SK-N-SH treated with all-trans-retinoic acid at 6 μM for 48 hours (cell line): ENCODE measurements around the gene KLHDC3.
A peak's percentile ranks its signal among the peaks of the same experiment; 100 is the strongest.

Experiments
- ATAC-seq: fragments of 200-7000 bp; cut with Tn5 transposase; 3 replicates; pipeline ENCODE4 v1.9.1; 2020; ENCODE audit warnings: mild to moderate bottlenecking, moderate library complexity
- ARNTL ChIP-seq: fragments of 450-650 bp; formaldehyde crosslinking; IDR thresholded peaks from 2 replicates; pipeline ENCODE4 v1.5.0; 2020; ENCODE audit warnings: low read depth, mild to moderate bottlenecking, moderate library complexity, borderline replicate concordance
- BACH2 ChIP-seq: fragments of 250-450 bp; sonication (Bioruptor Pico); IDR thresholded peaks from 2 replicates; pipeline ENCODE4 v1.9.0; 2021; ENCODE audit warnings: mild to moderate bottlenecking, borderline replicate concordance
- ESRRG ChIP-seq: fragments of 250-450 bp; sonication (Bioruptor Pico); IDR thresholded peaks from 2 replicates; pipeline ENCODE4 v1.6.1; 2021; ENCODE audit warnings: mild to moderate bottlenecking
- PPARA ChIP-seq: fragments of 250-450 bp; sonication (Bioruptor Pico); IDR thresholded peaks from 2 replicates; pipeline ENCODE4 v1.5.0; 2020; ENCODE audit warnings: mild to moderate bottlenecking, borderline replicate concordance
- RARB ChIP-seq: fragments of 250-450 bp; sonication (Bioruptor Pico); IDR thresholded peaks from 2 replicates; pipeline ENCODE4 v1.8.0; 2021; ENCODE audit warnings: mild to moderate bottlenecking, moderate library complexity
- SNAI2 ChIP-seq: fragments of 250-450 bp; sonication (Bioruptor Pico); IDR thresholded peaks from 2 replicates; pipeline ENCODE4 v1.5.0; 2020; ENCODE audit warnings: mild to moderate bottlenecking, moderate library complexity
- TCF4 ChIP-seq: fragments of 250-450 bp; sonication (Bioruptor Pico); IDR thresholded peaks from 2 replicates; pipeline ENCODE4 v1.8.0; 2021; ENCODE audit warnings: mild to moderate bottlenecking, moderate library complexity, borderline replicate concordance
- ZC3H10 ChIP-seq: fragments of 250-450 bp; sonication (Bioruptor Pico); IDR thresholded peaks from 2 replicates; pipeline ENCODE4 v1.5.1; 2021; ENCODE audit warnings: mild to moderate bottlenecking, moderate library complexity
- ZFP3 ChIP-seq: fragments of 250-450 bp; sonication (Bioruptor Pico); IDR thresholded peaks from 2 replicates; pipeline ENCODE4 v1.5.0; 2020; ENCODE audit warnings: mild to moderate bottlenecking, moderate library complexity
- ZFP30 ChIP-seq: fragments of 450-650 bp; formaldehyde crosslinking; IDR thresholded peaks from 2 replicates; pipeline ENCODE4 v1.5.0; 2022; ENCODE audit warnings: mild to moderate bottlenecking, moderate library complexity
- TF ChIP-seq, protein P1 (sequence below): fragments of 250-450 bp; sonication (Bioruptor Pico); IDR thresholded peaks from 2 replicates; pipeline ENCODE4 v1.5.0; 2020; ENCODE audit warnings: mild to moderate bottlenecking, moderate library complexity
- TF ChIP-seq, protein P2 (sequence below): fragments of 250-450 bp; sonication (Bioruptor Pico); IDR thresholded peaks from 2 replicates; pipeline ENCODE4 v1.5.1; 2021; ENCODE audit warnings: mild to moderate bottlenecking, moderate library complexity
- TF ChIP-seq, protein P3 (sequence below): fragments of 250-450 bp; sonication (Bioruptor Pico); IDR thresholded peaks from 2 replicates; pipeline ENCODE4 v1.8.0; 2020; ENCODE audit warnings: mild to moderate bottlenecking, moderate library complexity, borderline replicate concordance
- TF ChIP-seq, protein P4 (sequence below): fragments of 250-450 bp; sonication (Bioruptor Pico); IDR thresholded peaks from 2 replicates; pipeline ENCODE4 v1.8.0; 2021; ENCODE audit warnings: low read depth, mild to moderate bottlenecking, moderate library complexity, borderline replicate concordance

Gene KLHDC3

DNA sequence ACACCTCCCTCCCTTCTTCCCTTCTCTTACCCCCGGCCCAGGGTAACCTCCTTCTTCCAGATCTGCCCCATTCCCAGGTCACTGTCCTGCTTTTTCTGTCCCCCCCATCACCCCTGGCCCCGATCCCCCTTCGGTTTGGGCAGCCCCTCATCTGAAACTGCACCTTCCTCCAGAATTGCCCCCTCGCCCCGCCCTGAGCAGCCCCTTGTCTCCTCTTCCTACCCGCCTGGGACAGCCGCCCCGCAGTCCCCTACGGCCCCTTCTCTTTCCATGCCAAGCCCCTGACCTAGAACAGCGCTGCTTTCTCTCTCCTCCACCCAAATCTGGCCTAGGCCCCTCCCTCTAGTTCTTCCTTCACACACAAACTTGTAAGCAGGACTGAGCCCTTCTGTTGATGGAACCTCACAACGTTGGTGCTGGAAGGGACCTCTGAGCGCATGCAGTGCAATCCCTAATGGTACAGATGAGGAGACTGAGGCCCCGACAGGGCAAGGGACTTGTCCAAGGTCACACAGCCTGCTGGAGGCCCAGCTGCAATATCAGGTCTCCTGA, 29.0 kb upstream of the KLHDC3 start:
- TF ChIP-seq ARNTL = no peak
- TF ChIP-seq ZC3H10 (CRISPR knock-in tag) = no peak
- TF ChIP-seq, protein P1, sequence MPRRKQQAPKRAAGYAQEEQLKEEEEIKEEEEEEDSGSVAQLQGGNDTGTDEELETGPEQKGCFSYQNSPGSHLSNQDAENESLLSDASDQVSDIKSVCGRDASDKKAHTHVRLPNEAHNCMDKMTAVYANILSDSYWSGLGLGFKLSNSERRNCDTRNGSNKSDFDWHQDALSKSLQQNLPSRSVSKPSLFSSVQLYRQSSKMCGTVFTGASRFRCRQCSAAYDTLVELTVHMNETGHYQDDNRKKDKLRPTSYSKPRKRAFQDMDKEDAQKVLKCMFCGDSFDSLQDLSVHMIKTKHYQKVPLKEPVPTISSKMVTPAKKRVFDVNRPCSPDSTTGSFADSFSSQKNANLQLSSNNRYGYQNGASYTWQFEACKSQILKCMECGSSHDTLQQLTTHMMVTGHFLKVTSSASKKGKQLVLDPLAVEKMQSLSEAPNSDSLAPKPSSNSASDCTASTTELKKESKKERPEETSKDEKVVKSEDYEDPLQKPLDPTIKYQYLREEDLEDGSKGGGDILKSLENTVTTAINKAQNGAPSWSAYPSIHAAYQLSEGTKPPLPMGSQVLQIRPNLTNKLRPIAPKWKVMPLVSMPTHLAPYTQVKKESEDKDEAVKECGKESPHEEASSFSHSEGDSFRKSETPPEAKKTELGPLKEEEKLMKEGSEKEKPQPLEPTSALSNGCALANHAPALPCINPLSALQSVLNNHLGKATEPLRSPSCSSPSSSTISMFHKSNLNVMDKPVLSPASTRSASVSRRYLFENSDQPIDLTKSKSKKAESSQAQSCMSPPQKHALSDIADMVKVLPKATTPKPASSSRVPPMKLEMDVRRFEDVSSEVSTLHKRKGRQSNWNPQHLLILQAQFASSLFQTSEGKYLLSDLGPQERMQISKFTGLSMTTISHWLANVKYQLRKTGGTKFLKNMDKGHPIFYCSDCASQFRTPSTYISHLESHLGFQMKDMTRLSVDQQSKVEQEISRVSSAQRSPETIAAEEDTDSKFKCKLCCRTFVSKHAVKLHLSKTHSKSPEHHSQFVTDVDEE (CRISPR knock-in tag) = no peak
- no peak for TF ChIP-seq ZFP30
- peak; percentile 8 for ATAC-seq

DNA sequence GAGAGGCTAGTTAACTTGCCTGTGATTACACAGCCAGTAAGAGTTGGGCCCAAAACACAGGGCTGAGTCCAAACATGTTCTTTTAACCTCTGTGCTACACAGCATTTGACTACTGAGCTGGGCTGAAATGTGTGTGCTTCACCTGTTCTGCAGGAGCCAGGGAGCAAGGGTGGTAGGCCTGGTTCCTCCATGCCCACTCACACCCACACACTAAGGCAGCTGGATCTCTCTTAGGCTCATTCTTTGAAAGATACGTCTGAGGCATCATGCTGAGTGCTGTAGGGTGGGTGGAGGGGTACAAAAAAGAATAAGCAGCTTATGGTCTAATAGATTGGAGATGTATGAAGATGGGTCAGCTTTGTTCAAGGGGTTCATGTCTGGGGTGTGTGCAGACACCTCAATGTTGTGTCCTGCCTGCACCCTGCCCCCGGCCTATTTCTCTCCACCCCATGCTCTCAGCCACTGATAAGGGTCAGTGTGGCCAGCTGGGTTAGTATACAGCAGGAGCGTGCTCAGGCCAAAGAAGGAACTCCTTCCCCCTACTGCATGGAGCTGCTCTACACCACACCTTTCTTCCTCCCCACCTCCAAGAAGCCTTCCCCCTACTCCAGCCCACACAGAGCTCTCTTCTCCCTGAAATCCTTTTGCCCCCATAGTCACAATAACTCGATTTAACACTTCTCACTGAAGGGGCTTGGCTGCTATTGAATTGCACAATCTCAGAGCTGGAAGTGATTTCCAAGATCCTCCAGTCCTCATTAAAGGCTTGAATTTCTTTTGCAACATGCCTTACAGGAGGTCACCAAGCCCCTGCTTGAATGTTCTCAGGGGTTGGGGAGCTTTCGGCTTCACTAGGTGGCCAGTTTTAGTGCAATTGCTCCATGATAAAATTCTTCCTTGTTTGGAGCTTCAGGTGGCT, 26.3 kb upstream of the KLHDC3 start:
- ATAC-seq = no peak

DNA sequence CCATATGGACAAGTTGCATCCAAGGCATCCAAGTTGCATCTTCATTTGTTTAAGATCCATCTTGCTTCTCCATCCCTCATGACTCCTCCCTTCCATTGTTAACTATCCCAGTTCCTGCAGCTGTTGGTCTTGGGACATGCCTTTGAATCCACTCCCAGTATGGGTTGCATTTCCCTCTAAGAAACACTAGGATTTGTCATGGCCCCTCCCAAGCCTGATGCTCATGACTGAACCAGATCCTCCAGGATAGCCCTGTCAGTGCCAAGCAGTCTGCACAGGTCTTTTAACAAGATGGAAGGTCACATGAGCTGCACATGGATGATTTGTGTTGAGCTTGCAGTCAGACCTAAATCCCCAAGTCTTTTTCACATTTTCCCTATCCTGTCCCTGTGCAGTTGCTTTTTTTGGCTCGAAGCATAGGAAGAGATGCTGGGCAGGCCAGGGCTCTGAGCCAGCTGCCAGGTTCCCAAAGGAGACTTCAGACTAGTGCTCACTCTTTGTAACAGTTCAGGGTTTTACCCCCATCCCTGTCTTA, 25.5 kb upstream of the KLHDC3 start:
- TF ChIP-seq, protein P1 (CRISPR knock-in tag) = no peak
- TF ChIP-seq, all 23 proteins: peak for 0
- no peak for ATAC-seq

More for the DNA sequence above, 26.3 kb upstream of the KLHDC3 start:
- TF ChIP-seq TCF4 (CRISPR knock-in tag) (no peak), RARB (no peak), ESRRG (CRISPR knock-in tag) (no peak), ZC3H10 (CRISPR knock-in tag) (no peak)
- TF ChIP-seq, protein P2, sequence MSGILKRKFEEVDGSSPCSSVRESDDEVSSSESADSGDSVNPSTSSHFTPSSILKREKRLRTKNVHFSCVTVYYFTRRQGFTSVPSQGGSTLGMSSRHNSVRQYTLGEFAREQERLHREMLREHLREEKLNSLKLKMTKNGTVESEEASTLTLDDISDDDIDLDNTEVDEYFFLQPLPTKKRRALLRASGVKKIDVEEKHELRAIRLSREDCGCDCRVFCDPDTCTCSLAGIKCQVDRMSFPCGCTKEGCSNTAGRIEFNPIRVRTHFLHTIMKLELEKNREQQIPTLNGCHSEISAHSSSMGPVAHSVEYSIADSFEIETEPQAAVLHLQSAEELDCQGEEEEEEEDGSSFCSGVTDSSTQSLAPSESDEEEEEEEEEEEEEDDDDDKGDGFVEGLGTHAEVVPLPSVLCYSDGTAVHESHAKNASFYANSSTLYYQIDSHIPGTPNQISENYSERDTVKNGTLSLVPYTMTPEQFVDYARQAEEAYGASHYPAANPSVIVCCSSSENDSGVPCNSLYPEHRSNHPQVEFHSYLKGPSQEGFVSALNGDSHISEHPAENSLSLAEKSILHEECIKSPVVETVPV = no peak
- TF ChIP-seq, protein P3, sequence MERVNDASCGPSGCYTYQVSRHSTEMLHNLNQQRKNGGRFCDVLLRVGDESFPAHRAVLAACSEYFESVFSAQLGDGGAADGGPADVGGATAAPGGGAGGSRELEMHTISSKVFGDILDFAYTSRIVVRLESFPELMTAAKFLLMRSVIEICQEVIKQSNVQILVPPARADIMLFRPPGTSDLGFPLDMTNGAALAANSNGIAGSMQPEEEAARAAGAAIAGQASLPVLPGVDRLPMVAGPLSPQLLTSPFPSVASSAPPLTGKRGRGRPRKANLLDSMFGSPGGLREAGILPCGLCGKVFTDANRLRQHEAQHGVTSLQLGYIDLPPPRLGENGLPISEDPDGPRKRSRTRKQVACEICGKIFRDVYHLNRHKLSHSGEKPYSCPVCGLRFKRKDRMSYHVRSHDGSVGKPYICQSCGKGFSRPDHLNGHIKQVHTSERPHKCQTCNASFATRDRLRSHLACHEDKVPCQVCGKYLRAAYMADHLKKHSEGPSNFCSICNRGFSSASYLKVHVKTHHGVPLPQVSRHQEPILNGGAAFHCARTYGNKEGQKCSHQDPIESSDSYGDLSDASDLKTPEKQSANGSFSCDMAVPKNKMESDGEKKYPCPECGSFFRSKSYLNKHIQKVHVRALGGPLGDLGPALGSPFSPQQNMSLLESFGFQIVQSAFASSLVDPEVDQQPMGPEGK (CRISPR knock-in tag) = no peak

DNA sequence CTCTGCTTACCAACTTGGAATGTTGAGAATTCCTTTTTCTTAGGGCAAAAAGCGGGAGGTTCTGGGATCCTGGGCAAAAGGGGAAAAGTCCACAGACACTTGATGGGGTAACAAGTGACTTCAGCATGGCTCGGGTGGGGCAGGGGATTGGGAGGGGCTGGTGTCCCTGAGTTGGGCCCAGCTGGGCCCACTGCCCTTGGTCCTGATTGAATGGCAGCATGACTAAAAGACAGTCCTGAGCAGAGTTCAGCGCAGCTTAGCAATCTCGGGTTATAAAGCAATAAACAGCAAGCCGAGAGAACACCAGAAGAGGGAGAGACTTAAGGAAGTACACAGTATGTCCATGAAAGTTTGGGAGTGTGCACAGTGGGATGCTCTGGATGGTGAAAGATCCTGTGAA, 24.1 kb upstream of the KLHDC3 start:
- ATAC-seq = no peak
- TF ChIP-seq SNAI2 = no peak
- TF ChIP-seq, all 23 proteins: peak for 0

DNA sequence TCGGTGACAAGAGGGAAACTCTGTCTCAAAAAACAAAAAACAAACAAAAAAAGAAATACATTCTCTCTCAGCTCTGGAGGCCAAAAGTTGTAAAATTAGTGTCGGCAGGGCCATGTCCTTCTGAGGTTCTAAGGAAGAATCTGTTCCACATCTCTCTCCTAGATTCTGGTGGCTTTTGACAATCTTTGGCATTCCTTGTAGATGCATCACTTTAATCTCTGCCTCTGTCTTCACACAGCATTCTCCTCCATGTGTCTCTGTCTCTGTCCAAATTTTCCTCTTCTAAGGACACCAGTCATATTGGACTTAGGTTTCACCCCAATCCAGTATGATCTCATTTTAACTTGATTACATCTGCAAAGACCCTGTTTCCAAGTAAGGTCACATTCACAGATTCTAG, 20.6 kb upstream of the KLHDC3 start:
- TF ChIP-seq, protein P2 = no peak
- no peak for TF ChIP-seq ZFP3
- TF ChIP-seq PPARA (CRISPR knock-in tag) = no peak
- TF ChIP-seq BACH2 = no peak
- TF ChIP-seq, protein P1 (CRISPR knock-in tag) = no peak
- no peak for TF ChIP-seq ZFP30
- TF ChIP-seq, protein P4, sequence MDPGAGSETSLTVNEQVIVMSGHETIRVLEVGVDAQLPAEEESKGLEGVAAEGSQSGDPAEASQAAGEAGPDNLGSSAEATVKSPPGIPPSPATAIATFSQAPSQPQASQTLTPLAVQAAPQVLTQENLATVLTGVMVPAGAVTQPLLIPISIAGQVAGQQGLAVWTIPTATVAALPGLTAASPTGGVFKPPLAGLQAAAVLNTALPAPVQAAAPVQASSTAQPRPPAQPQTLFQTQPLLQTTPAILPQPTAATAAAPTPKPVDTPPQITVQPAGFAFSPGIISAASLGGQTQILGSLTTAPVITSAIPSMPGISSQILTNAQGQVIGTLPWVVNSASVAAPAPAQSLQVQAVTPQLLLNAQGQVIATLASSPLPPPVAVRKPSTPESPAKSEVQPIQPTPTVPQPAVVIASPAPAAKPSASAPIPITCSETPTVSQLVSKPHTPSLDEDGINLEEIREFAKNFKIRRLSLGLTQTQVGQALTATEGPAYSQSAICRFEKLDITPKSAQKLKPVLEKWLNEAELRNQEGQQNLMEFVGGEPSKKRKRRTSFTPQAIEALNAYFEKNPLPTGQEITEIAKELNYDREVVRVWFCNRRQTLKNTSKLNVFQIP (CRISPR knock-in tag) = no peak
- TF ChIP-seq SNAI2 = no peak
- ATAC-seq = peak; percentile 68
